Activated CD8-positive, alpha-beta memory T cell treated with anti-CD3 and anti-CD28 coated beads, Interleukin-2, amount 50 U/mL, for 48 hours (primary cell): Measurements from ENCODE around the gene CNTF.

Experiments used
- DNase-seq: peaks from one replicate; pipeline ENCODE4 v3.0.0-alpha.2; 2020

Gene CNTF

GRCh38 chr11:58606930-58607714, 15.3 kb upstream of the CNTF start:
- no peak for DNase-seq

- no peak for DNase-seq
Measured at GRCh38 chr11:58608331-58608730, 14.1 kb upstream of the CNTF start.

- DNase-seq, result no peak
Measured at GRCh38 chr11:58609723-58610122, 12.7 kb upstream of the CNTF start.

GRCh38 chr11:58613228-58613627, 9.2 kb upstream of the CNTF start:
- no peak for DNase-seq

- no peak for DNase-seq
Measured at GRCh38 chr11:58615559-58615958, 6.9 kb upstream of the CNTF start.

DNA sequence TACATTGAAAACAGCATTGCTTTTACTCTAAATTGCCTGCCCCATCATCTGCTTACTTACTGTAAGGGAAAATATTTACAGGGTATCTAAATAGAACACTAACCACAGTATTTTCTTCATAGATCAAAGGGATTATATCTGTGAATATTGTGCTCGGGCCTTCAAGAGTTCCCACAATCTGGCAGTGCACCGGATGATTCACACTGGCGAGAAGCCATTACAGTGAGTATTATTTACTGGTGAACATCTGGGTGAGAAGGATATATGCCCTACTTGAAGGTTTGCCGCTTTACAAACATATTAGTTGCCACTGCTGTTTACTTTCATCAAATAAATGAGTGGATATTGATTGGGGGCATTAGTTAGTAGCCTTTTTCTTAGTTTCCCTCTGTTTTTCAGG, 5.9 kb upstream of the CNTF start:
- no peak for DNase-seq

- no peak for DNase-seq
Measured at GRCh38 chr11:58617976-58618557, 4.4 kb upstream of the CNTF start.

DNA sequence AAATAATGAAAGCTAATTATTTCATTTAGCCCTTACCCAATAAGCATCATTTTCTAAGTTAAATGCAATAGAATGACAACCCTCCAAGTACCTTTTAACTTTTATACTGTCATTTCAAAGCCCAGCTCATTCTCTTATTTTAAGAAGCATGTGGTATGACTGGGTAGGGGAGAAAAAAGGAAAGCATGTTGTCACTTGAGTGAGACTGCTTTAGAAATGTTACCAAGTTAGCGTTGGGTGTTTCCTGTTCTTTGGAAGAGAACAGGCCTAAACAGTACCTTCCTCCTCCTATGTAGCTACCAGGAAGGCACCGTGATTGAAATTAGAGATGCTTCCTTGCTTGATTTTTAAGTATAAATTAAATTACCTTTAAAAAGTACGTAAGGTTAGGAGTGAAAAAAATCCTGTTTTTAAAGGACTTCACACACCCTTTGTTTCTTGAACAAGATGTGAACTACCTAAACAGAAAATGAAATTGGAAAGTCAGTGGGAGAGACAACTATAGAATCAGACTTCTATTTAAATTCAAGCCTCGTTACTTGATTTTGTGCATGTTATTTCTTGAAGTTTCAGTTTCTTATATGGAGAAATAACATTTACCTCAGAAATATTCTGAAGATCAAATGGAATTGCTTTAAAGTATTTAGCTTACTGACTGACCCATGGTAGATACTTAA, 741 bp upstream of the CNTF start:
- no peak for DNase-seq

DNA sequence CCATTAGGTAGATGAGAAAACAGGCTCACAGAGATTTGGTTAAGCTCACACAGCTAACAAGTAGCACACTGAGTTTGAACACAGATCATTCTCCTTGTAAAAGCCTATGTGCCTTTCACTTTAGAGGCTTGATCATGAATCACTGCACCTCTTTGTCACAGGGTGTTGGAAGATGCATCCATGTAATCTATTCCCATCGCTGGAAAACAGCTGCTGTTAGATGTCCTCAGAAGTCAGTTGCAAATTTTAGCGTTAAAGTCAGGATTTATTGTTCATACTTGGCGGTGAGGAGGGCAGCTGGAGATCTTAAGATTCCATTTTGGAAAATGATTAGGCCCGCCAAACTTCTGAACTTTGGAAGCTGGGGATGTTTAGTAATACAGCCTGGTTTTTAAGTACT, 2.6 kb downstream of the CNTF start:
- no peak for DNase-seq

GRCh38 chr11:58625826-58626460, 3.5 kb downstream of the CNTF start:
- no peak for DNase-seq

GRCh38 chr11:58626934-58627483, 4.5 kb downstream of the CNTF start:
- DNase-seq, result no peak

DNA sequence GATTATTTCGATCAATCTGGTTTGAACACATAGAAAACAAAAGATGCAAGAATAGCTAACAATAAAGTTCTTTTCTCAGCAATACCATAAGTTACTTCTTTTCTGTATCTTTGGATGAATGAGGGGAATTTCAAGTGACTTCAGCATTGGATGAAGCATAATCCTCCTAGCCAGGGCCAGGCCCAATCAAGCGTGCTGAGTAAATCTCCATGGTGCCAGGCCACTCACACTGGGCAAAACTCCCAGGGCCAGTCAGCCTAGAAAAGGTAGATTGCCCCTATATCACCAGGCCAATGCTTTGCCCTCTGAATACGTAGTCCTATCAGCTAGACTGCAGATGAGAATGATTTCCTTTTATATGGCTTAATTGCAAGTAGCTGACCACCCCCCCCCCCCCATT, 6.0 kb downstream of the CNTF start:
- no peak for DNase-seq

DNA sequence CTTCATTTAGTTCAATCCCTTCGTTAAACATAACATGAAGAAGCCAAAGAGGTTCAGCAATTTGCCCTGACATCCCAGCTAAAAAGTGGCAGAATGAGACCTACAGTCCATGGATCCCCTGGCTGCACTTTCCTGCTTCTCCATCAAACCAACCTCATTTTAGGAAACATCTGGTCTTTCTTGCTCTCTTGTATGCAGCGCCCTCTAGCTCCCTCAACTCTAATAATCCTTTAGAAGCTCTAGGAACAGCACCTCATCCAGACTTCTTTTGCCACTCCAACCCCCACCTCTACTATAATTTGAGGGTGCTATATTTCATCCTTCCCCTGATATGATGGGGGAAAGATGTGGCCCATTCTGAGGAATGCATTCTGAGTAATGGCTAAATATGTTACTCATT, 7.4 kb downstream of the CNTF start:
- DNase-seq, result no peak

DNA sequence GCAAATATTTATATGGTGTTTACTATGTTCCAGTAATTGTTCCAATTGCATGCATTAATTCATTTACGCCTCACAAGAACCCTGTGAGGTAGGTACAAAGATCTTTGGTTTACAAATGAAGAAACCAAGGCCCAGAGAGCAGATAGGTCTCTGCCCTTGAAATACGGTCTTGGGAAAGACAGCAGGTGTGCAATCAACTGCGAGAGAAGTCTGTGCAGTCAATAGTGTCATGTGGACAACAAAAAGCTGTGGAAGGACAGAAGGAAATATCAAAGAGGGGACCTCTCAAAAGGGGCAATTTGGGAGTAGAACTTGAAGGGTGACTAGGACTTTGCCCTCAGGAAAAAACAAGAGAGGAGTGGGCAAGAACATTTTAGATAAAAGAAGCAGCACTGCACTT, 8.9 kb downstream of the CNTF start:
- DNase-seq, result no peak

DNA sequence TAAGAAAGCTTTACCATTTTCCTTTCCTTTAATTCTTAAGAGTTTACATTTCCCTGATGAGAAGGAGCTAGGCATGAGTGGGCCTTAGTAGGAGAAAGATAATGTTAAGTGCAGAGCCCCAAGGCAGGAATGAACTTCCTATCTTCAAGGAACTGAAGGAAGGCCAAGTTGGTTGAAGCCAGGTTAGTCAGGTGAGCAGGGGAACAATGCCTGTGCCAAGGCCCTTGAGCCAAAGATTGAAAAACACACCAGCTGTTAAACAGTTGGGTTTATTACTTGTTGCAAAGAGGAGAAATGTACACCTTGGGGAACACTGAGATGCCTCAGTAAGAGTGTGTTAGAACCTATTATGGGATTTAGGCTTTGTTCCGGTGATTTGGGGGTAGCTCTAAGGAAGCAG, 10.0 kb downstream of the CNTF start:
- no peak for DNase-seq

- DNase-seq, result no peak
Measured at GRCh38 chr11:58636587-58636986, 14.1 kb downstream of the CNTF start.

DNA sequence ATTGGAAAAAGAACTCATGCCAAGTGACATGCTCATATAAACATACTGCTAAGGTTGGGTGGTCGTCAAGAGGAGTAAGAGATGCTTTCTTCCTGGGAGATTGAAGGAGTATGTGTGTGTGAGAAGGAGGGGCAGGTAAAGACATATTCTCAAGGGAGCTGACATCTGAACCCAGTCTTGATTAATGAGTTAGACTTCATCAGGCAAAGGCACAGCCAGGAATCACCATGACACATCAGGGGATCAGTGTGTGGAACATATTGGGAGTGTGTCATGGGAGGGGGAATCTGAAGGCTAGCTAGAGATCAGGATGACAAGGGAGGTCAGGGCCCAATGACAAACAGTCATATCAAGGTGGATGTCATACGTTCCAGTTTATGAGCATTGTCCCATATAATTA, 14.9 kb downstream of the CNTF start:
- DNase-seq, result no peak

GRCh38 chr11:58639103-58639502, 16.6 kb downstream of the CNTF start:
- DNase-seq, result no peak

DNA sequence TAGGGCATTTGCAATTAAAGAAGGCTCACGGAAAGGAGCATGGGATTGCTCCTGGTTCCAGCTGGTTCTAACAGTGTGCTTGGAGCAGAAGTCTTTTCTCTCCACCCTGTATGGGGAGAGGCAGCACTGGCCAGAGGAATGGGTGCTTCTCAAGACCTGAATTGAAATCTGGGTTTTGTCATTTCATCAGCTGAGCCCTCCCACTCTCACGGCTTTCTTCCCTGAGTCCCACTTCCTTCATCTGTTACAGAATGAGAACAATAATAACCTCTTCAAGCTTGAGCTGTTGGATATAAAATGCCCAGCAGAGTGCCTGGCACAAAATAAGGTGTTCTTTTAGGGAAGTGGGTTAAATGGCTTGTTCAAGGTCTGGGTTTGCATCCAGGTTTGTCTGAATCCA, 17.2 kb downstream of the CNTF start:
- DNase-seq, result no peak

GRCh38 chr11:58640386-58641023, 18.0 kb downstream of the CNTF start:
- DNase-seq, result no peak

- no peak for DNase-seq
Measured at GRCh38 chr11:58641341-58641740, 18.9 kb downstream of the CNTF start.

DNA sequence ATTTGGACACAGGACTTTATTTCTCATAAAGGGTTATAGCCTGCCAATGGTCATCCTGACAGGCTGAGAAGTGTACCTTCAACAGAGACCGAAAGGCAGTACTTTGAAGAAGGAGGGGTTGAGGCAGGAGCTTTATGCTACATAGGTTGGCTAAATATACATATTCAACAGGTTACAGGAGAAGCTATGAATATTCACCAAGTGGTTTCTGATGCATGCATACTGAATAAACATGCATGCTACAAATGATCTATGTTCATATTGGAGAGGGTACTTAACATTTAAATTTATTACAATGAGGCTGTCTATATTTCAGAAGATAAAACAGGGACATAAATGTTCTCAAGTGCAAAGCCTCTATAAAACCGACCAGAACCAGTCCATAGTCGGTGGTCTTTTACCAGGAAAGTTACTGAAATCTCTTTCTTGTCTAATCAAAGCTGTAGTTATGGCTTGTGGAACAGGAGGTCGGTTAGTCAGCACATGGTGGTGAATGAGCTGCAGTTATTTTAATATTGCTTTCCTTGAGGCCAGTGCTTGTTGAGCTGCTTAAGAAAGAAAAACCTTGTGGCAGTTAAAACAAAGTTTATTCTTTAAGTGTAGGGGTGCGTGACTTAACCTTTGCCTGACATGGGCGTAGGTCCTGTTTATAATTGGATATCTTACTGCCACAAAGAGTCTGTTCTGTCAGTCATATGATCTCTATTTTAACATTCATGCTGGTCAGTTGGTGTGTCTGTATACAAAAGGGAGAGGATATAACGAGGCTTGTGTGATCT, 19.5 kb downstream of the CNTF start:
- DNase-seq, result no peak
